ENCODE data around the gene ZBTB39. TPM values are rescaled to one million over a fixed set of nuclear protein-coding genes. Genes with fewer than 3 reads are reported as not detected.

ZBTB39 gene
- total and polyA plus RNA-seq, 2 of the 13 experiments (the other 11 are each of a cell fraction or from before 2014, with no cell fraction given) = 6.5 to 6.9 TPM

Other genes starting within 250 kb of the ZBTB39 start
- 0.46 and 0.95 TPM in 2 replicates for gene HSD17B6, start 243.2 kb downstream of the ZBTB39 start, total RNA-seq (2016; rRNA removed; fragmentation: Illumina TruSeq; extraction: Trizol)
- gene HSD17B6, start 243.2 kb downstream of the ZBTB39 start, polyA plus RNA-seq (2011; rRNA removed) = 1.8 and 2.6 TPM in 2 replicates
- not detected in 2 replicates for gene SDR9C7, start 72.1 kb downstream of the ZBTB39 start, total RNA-seq (2016; rRNA removed; fragmentation: Illumina TruSeq; extraction: Trizol)
- 0.04 TPM in 1 of 2 replicates, not detected in the other for gene SDR9C7, start 72.1 kb downstream of the ZBTB39 start, polyA plus RNA-seq (2011; rRNA removed)
- 0.07 and 0.13 TPM in 2 replicates for gene RDH16, start 48.9 kb downstream of the ZBTB39 start, total RNA-seq (2016; rRNA removed; fragmentation: Illumina TruSeq; extraction: Trizol)
- gene RDH16, start 48.9 kb downstream of the ZBTB39 start, polyA plus RNA-seq (2011; rRNA removed) = 0.05 TPM in 2 replicates
- 0.15 TPM in 1 of 2 replicates, not detected in the other for gene TAC3, start 10.0 kb upstream of the ZBTB39 start, total RNA-seq (2016; rRNA removed; fragmentation: Illumina TruSeq; extraction: Trizol)
- 0.13 and 0.25 TPM in 2 replicates for gene TAC3, start 10.0 kb upstream of the ZBTB39 start, polyA plus RNA-seq (2011; rRNA removed)
- gene MYO1A, start 43.6 kb upstream of the ZBTB39 start, total RNA-seq (2016; rRNA removed; fragmentation: Illumina TruSeq; extraction: Trizol) = 5.3 TPM in 2 replicates
- gene MYO1A, start 43.6 kb upstream of the ZBTB39 start, polyA plus RNA-seq (2011; rRNA removed) = 6.0 and 10.6 TPM in 2 replicates
- 8.3 and 12.9 TPM in 2 replicates for gene NEMP1, start 72.2 kb upstream of the ZBTB39 start, total RNA-seq (2016; rRNA removed; fragmentation: Illumina TruSeq; extraction: Trizol)
- gene NEMP1, start 72.2 kb upstream of the ZBTB39 start, polyA plus RNA-seq (2011; rRNA removed) = 7.4 and 11.4 TPM in 2 replicates
- gene NAB2, start 82.6 kb upstream of the ZBTB39 start, total RNA-seq (2016; rRNA removed; fragmentation: Illumina TruSeq; extraction: Trizol) = 11.0 and 11.7 TPM in 2 replicates
- gene NAB2, start 82.6 kb upstream of the ZBTB39 start, polyA plus RNA-seq (2011; rRNA removed) = 12.9 and 17.5 TPM in 2 replicates
- 19.4 and 28.0 TPM in 2 replicates for gene STAT6, start 104.8 kb upstream of the ZBTB39 start, total RNA-seq (2016; rRNA removed; fragmentation: Illumina TruSeq; extraction: Trizol)
- 62.2 and 68.7 TPM in 2 replicates for gene STAT6, start 104.8 kb upstream of the ZBTB39 start, polyA plus RNA-seq (2011; rRNA removed)
- 14.7 and 16.5 TPM in 2 replicates for gene LRP1, start 121.9 kb upstream of the ZBTB39 start, total RNA-seq (2016; rRNA removed; fragmentation: Illumina TruSeq; extraction: Trizol)
- 30.8 and 33.6 TPM in 2 replicates for gene LRP1, start 121.9 kb upstream of the ZBTB39 start, polyA plus RNA-seq (2011; rRNA removed)
- gene LRP1-AS, start 141.1 kb upstream of the ZBTB39 start, total RNA-seq (2016; rRNA removed; fragmentation: Illumina TruSeq; extraction: Trizol) = not detected in 2 replicates
- 0.20 TPM in 1 of 2 replicates, not detected in the other for gene LRP1-AS, start 141.1 kb upstream of the ZBTB39 start, polyA plus RNA-seq (2011; rRNA removed)
- not detected in 2 replicates for gene NXPH4, start 210.2 kb upstream of the ZBTB39 start, total RNA-seq (2016; rRNA removed; fragmentation: Illumina TruSeq; extraction: Trizol)
- gene NXPH4, start 210.2 kb upstream of the ZBTB39 start, polyA plus RNA-seq (2011; rRNA removed) = 0.13 and 0.24 TPM in 2 replicates
- gene SHMT2, start 223.2 kb upstream of the ZBTB39 start, total RNA-seq (2016; rRNA removed; fragmentation: Illumina TruSeq; extraction: Trizol) = 181 and 184 TPM in 2 replicates
- 393 and 420 TPM in 2 replicates for gene SHMT2, start 223.2 kb upstream of the ZBTB39 start, polyA plus RNA-seq (2011; rRNA removed)
- gene STAC3, start 244.6 kb upstream of the ZBTB39 start, total RNA-seq (2016; rRNA removed; fragmentation: Illumina TruSeq; extraction: Trizol) = 0.14 and 0.18 TPM in 2 replicates
- 0.22 and 0.27 TPM in 2 replicates for gene STAC3, start 244.6 kb upstream of the ZBTB39 start, polyA plus RNA-seq (2011; rRNA removed)